Gastroesophageal sphincter (tissue), 3 donors: ENCODE data around the gene PSMD2.

ENCODE experiments used
- CTCF ChIP-seq, 4 experiments: fragments of 200-600 bp in 2 of 4; fragments of 450-650 bp in 2 of 4; sonication (generic) in 1 of 4; IDR thresholded peaks; one replicate each; pipeline ENCODE4 v1.5.1; 2017 to 2019; ENCODE audit warnings: antibody characterized with exemption in 4 of 4, mild to moderate bottlenecking in 2 of 4, moderate library complexity in 2 of 4
- EP300 ChIP-seq: sonication (generic); formaldehyde crosslinking; IDR thresholded peaks from one replicate; pipeline ENCODE4 v1.6.1; 2017; ENCODE audit warnings: antibody characterized with exemption, mild to moderate bottlenecking
- POLR2A ChIP-seq, 2 donors: fragments of 450-650 bp; IDR thresholded peaks; one replicate each; pipeline ENCODE4 v1.6.1; 2017; ENCODE audit warnings: antibody characterized with exemption in 2 of 2, mild to moderate bottlenecking in 2 of 2, moderate library complexity in 1 of 2

DNA sequence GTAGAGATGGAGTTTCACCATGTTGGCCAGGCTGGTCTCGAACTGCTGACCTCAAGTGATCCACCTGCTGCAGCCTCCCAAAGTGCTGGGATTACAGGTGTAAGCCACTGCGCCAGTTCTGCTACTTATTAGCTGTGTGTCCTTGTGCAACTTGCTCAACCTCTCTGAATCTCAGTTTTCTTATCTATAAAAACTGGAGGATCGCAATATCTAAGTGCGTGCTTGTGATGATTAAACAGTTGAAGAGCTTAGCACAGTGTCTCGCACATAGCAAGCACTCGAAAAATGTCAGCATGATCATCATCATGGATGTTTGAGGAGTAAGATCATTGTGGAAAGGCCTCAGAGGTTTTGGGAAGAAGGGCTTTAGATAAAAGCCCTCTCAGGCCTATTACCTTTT lies 51.6 kb downstream of the PSMD2 start:
- TF ChIP-seq CTCF (IDR thresholded peaks at IDR 0.05) (no peak), EP300 (no peak), POLR2A (IDR thresholded peaks at IDR 0.05) (no peak)
